A549 (cell line): Measurements from ENCODE around the gene SLC12A8.

Experiments
- CEBPB ChIP-seq, 2 experiments: fragments of >200 bp in 1 of 2; sonication (Bioruptor Twin) in 1 of 2; formaldehyde crosslinking in 1 of 2; IDR thresholded peaks; 2 replicates each; pipeline ENCODE4 v1.6.1; 2012 to 2016
- CHD2 ChIP-seq: fragments of 150-350 bp; IDR thresholded peaks from 2 replicates; pipeline ENCODE4 v1.6.1; 2014; ENCODE audit warnings: low read length; ENCODE audit not compliant: partially characterized antibody
- POLR2A ChIP-seq: IDR thresholded peaks from 2 replicates; pipeline ENCODE4 v1.6.1; 2012; ENCODE audit warnings: mild to moderate bottlenecking, low read length
- TP53 ChIP-seq: fragments of 250-450 bp; sonication (Bioruptor Pico); IDR thresholded peaks from 2 replicates; pipeline ENCODE4 v1.5.0; 2021; ENCODE audit warnings: mild to moderate bottlenecking, moderate library complexity
- TF ChIP-seq, protein P1 (sequence below): fragments of >200 bp; sonication (Bioruptor Twin); formaldehyde crosslinking; IDR thresholded peaks from 3 replicates; pipeline ENCODE4 v1.5.1; 2016
- TF ChIP-seq, protein P2 (sequence below): IDR thresholded peaks from 2 replicates; pipeline ENCODE4 v1.6.1; 2012

DNA sequence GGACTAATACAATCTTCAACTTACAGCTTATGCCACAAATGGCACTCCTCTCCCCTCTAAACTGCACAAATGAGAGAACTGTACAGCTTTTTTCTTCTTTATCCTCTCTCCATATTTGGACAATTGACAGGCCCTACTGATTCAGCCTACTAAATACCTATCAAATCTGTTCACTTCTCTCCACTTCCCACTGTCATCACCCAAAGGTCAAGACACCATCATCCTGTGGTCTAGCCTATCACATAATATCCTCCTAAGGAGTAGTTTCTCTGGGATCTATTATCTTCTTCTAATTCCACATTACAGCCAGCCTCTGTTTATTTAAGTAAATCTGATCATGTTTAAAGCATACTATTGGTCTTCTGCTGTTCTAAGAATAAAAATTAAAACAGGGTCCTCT is 33.0 kb upstream of the SLC12A8 start:
- no peak for TF ChIP-seq CHD2
- TF ChIP-seq, protein P1, sequence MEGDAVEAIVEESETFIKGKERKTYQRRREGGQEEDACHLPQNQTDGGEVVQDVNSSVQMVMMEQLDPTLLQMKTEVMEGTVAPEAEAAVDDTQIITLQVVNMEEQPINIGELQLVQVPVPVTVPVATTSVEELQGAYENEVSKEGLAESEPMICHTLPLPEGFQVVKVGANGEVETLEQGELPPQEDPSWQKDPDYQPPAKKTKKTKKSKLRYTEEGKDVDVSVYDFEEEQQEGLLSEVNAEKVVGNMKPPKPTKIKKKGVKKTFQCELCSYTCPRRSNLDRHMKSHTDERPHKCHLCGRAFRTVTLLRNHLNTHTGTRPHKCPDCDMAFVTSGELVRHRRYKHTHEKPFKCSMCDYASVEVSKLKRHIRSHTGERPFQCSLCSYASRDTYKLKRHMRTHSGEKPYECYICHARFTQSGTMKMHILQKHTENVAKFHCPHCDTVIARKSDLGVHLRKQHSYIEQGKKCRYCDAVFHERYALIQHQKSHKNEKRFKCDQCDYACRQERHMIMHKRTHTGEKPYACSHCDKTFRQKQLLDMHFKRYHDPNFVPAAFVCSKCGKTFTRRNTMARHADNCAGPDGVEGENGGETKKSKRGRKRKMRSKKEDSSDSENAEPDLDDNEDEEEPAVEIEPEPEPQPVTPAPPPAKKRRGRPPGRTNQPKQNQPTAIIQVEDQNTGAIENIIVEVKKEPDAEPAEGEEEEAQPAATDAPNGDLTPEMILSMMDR: no peak
- TF ChIP-seq TP53 (CRISPR knock-in tag): no peak
- no peak for TF ChIP-seq CEBPB (IDR thresholded peaks at IDR 0.05)
- TF ChIP-seq POLR2A: no peak
- TF ChIP-seq, protein P2, sequence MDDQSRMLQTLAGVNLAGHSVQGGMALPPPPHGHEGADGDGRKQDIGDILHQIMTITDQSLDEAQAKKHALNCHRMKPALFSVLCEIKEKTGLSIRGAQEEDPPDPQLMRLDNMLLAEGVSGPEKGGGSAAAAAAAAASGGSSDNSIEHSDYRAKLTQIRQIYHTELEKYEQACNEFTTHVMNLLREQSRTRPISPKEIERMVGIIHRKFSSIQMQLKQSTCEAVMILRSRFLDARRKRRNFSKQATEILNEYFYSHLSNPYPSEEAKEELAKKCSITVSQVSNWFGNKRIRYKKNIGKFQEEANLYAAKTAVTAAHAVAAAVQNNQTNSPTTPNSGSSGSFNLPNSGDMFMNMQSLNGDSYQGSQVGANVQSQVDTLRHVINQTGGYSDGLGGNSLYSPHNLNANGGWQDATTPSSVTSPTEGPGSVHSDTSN: no peak
